ENCODE results near the gene WNT10A. TPM values are rescaled to one million over a fixed set of nuclear protein-coding genes. Genes with fewer than 3 reads are reported as not detected.

WNT10A gene
- total RNA-seq, 4 donors from 2014 or later: 8.0 to 19.1 (median 11.9) TPM

- TF ChIP-seq CTCF (IDR thresholded peaks at IDR 0.05) (no peak), POLR2A (IDR thresholded peaks at IDR 0.05) (no peak)
- intact Hi-C loops (cut with DNase I): no loop called here
- no peak overlapping the region for H3K4me3 ChIP-seq
- H3K36me3 ChIP-seq: no peaks in the 10 kb centered on the region
- H3K27ac ChIP-seq: no peak overlapping the region
- peaks cover 0 to 97% (median 0%) of the 10 kb centered on the region in 4 donors for H3K27me3 ChIP-seq
- WGBS, 2 donors: 50 to 65% methylated on average over 13 to 18 of the region's 22 CpGs
- peaks cover 0 to 25% (median 0%) of the 10 kb centered on the region in 3 donors for H3K4me1 ChIP-seq
- H3K9me3 ChIP-seq: no peaks in the 10 kb centered on the region
- no peak for DNase-seq
Observed at GRCh38 chr2:218872645-218873358, 7.8 kb upstream of the WNT10A start.

GRCh38 chr2:218873359-218874194, 7.1 kb upstream of the WNT10A start:
- H3K9me3 ChIP-seq: no peaks in the 10 kb centered on the region
- H3K4me3 ChIP-seq: no peak overlapping the region
- TF ChIP-seq CTCF (IDR thresholded peaks at IDR 0.05) (no peak), POLR2A (IDR thresholded peaks at IDR 0.05) (no peak)
- H3K4me1 ChIP-seq: peaks cover 0 to 28% (median 0%) of the 10 kb centered on the region in 3 donors
- H3K27ac ChIP-seq: no peak overlapping the region
- peaks cover 0 to 98% (median 0%) of the 10 kb centered on the region in 4 donors for H3K27me3 ChIP-seq
- 52 to 68% methylated on average over 12 to 13 of the region's 86 CpGs for WGBS, 2 donors
- no peak for DNase-seq
- intact Hi-C loops (cut with DNase I): no loop called here
- no peaks in the 10 kb centered on the region for H3K36me3 ChIP-seq

GRCh38 chr2:218875692-218876246, 4.9 kb upstream of the WNT10A start:
- DNase-seq: no peak
- Histone ChIP-seq H3K27me3 (peaks cover 0 to 98% (median 5%) of the 10 kb centered on the region in 4 donors), H3K36me3 (no peaks in the 10 kb centered on the region), H3K27ac (no peak overlapping the region), H3K9me3 (no peaks in the 10 kb centered on the region), H3K4me3 (no peak overlapping the region), H3K4me1 (peaks cover 13 to 49% (median 14%) of the 10 kb centered on the region in 3 donors)
- TF ChIP-seq CTCF (IDR thresholded peaks at IDR 0.05): no peak
- no peak for TF ChIP-seq POLR2A (IDR thresholded peaks at IDR 0.05)
- intact Hi-C loops (cut with DNase I): loop anchor here (2.0 kb wide), 1 partner anchor 21 kb away; no protein-coding TSS in a partner anchor
- 58 to 62% methylated on average over 2 of the region's 2 CpGs for whole genome bisulfite sequencing, 2 donors

GRCh38 chr2:218876562-218877219, 4.0 kb upstream of the WNT10A start:
- TF ChIP-seq CTCF (IDR thresholded peaks at IDR 0.05) (peak; percentile 87 to 98 (median 94)), POLR2A (IDR thresholded peaks at IDR 0.05) (no peak)
- Histone ChIP-seq H3K27ac (no peak overlapping the region), H3K4me3 (no peak overlapping the region), H3K4me1 (peaks cover 14 to 47% (median 17%) of the 10 kb centered on the region in 3 donors), H3K27me3 (peaks cover 0 to 98% (median 7%) of the 10 kb centered on the region in 4 donors), H3K36me3 (no peaks in the 10 kb centered on the region), H3K9me3 (no peaks in the 10 kb centered on the region)
- intact Hi-C loops (cut with DNase I): loop anchor here (2.0 kb wide), 1 partner anchor 20 kb away; no protein-coding TSS in a partner anchor
- 0% methylated on average over 2 to 3 of the region's 3 CpGs for whole genome bisulfite sequencing, 2 donors
- DNase-seq: no peak
